Heart left ventricle (tissue), 13 donors: ENCODE measurements around the gene PLAA.

ENCODE experiments used
- CTCF ChIP-seq, 12 donors: fragments of 200-600 bp; sonication (generic) in 4 of 12; IDR thresholded peaks; one replicate each; pipeline versions ENCODE4 v1.5.0 to v1.8.0; 2018 to 2022; ENCODE audit warnings: antibody characterized with exemption in 12 of 12, mild to moderate bottlenecking in 5 of 12
- POLR2A ChIP-seq, 2 donors: fragments of 450-650 bp; IDR thresholded peaks; one replicate each; pipeline ENCODE4 v1.6.1; 2017; ENCODE audit warnings: antibody characterized with exemption in 2 of 2, mild to moderate bottlenecking in 2 of 2, moderate library complexity in 2 of 2
- donor health status: ischemic (EF 13 %, LVEDD 7.1; RV severe dilation, severe dysfunction).
- donor health status: DM: no; HTN: yes; CAD: no.
- donor health status: DM: no; HTN: no; CAD: no.
- donor health status: ischemic (EF 25% LVEDD 6.9; RV normal size, moderate dysfunction).
- donor health status: ischemic (EF 25% LVEDD 5.7; RV mildly dilated, moderate dysfunction).
- donor health status: ischemic (EF 35%, LVEDD 5.7; RV mildly dilated, moderate dysfunction).
- donor health status: nonischemic (EF 11% LVEDD 7.7; RV severe dilation, severe dysfunction).
- donor health status: DM: yes; HTN: yes; CAD: no.
- donor health status: PGD.
- donor health status: ischemic (EF 29% LVEDD 5.4; RV normal size, mild dysfunction).
- donor health status: nonischemic (EF 23%, LVEDD 6.1; RV moderate dilation, normal function).

DNA sequence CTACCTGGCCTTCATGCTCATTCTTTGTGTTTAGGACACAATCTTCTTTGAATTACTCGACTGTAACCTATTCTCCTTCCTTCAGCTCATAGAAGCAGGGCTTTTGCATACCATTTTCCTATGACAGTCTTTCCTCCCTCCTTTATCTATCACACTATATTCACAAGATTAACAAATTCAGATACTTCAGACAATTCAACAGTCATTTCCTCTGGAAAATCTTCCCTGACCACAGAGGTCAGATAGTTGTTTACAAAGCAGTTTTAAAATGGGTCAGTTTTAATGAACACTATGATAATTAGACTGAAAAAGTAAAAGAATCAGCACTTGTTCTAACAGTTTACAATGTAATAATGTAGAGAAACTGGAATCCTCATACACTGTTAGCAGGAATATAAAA, 58.8 kb downstream of the PLAA start:
- TF ChIP-seq CTCF (IDR thresholded peaks at IDR 0.05): no peak
- no peak for TF ChIP-seq POLR2A (IDR thresholded peaks at IDR 0.05)
